ENCODE measurements around the gene KRTAP10-9. TPM values are rescaled to one million over a fixed set of nuclear protein-coding genes. Genes with fewer than 3 reads are reported as not detected.
"Not testable (repeated sequence)": the region's sequence is repeated elsewhere in the genome, so short reads cannot be mapped to it uniquely, and the experiment has no call there.

Gene KRTAP10-9
- total and polyA plus RNA-seq, 2 experiments from 2014 or later, result not detected

DNA sequence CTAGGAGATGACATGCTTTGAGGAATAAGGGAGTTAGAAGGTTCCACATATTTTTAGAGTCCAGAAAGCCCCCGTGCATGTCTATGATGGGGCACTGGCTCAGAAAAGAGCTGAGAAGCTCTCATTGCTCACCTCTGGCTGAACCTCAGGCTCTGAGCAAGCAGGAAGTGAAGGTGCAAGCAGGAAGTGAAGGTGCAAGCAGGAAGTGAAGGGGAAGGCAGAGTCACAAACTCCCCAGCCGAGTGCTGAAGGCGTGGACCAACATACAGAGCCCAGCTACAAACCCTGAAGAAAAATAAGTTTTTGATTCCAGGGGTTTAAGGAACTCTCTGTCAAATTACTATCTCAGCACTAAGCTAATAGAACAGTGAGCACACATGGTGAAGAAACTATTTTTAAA is 8.0 kb upstream of the KRTAP10-9 start:
- DNase-seq (ENCODE audit: low read depth in 1 of 2, low spot score in 1 of 2), result no peak
- Histone ChIP-seq H3K4me3 (no peak overlapping the region), H3K27me3 (no peaks in the 10 kb centered on the region), H3K9me3 (ENCODE audit: low read depth) (no peaks in the 10 kb centered on the region), H3K4me1 (ENCODE audit: low read depth) (no peaks in the 10 kb centered on the region), H3K36me3 (no peaks in the 10 kb centered on the region), H3K27ac (no peak overlapping the region)
- TF ChIP-seq, protein P1, sequence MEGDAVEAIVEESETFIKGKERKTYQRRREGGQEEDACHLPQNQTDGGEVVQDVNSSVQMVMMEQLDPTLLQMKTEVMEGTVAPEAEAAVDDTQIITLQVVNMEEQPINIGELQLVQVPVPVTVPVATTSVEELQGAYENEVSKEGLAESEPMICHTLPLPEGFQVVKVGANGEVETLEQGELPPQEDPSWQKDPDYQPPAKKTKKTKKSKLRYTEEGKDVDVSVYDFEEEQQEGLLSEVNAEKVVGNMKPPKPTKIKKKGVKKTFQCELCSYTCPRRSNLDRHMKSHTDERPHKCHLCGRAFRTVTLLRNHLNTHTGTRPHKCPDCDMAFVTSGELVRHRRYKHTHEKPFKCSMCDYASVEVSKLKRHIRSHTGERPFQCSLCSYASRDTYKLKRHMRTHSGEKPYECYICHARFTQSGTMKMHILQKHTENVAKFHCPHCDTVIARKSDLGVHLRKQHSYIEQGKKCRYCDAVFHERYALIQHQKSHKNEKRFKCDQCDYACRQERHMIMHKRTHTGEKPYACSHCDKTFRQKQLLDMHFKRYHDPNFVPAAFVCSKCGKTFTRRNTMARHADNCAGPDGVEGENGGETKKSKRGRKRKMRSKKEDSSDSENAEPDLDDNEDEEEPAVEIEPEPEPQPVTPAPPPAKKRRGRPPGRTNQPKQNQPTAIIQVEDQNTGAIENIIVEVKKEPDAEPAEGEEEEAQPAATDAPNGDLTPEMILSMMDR (IDR thresholded peaks at IDR 0.05; ENCODE audit: low read depth, low read length), result no peak

DNA sequence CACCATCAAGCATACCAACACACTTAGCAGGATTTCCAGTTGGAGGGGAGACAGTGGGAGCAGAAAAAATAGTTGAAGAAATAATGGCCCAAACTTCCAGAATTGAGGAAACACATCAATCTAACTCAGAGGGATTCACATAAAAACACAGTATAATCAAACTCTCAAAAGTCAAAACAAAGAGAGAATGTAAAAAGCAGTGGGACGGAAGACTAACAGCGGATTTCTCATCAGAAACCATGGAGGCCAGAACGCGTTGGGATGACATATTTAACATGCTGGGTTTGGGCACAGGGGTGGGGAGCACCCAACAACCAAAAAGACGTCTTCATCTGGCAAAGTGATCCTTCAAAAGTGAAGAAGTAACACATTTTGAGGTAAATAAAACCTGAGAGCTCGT is 7.0 kb upstream of the KRTAP10-9 start:
- TF ChIP-seq, protein P1 (IDR thresholded peaks at IDR 0.05; ENCODE audit: low read depth, low read length), result no peak
- H3K36me3 ChIP-seq, result no peaks in the 10 kb centered on the region
- no peak overlapping the region for H3K27ac ChIP-seq
- no peaks in the 10 kb centered on the region for H3K27me3 ChIP-seq
- no peaks in the 10 kb centered on the region for H3K9me3 ChIP-seq (ENCODE audit: low read depth)
- no peaks in the 10 kb centered on the region for H3K4me1 ChIP-seq (ENCODE audit: low read depth)
- DNase-seq (ENCODE audit: low read depth in 1 of 2, low spot score in 1 of 2), result no peak
- no peak overlapping the region for H3K4me3 ChIP-seq

DNA sequence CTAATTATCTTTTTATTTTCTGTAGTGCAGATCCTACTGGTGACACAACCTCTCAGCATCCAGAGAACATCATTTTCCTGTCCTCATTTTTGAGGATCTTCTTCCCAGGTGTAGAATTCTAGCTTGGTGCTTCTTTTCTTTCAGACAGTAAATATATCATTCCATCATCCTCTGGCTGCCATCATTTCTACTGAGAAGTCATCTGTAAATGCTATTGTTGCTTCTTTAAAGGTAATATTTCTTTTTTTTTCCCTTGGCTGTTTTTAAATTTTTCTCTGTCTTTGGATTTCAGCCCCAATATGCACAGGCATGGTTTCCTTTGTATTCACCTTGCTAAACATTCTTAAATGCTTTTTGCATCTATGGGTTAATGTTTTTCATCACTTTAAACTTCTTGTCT is 3.3 kb upstream of the KRTAP10-9 start:
- Histone ChIP-seq H3K36me3 (no peaks in the 10 kb centered on the region), H3K27me3 (no peaks in the 10 kb centered on the region), H3K27ac (no peak overlapping the region), H3K4me3 (no peak overlapping the region), H3K4me1 (ENCODE audit: low read depth) (no peaks in the 10 kb centered on the region), H3K9me3 (ENCODE audit: low read depth) (no peaks in the 10 kb centered on the region)
- DNase-seq (ENCODE audit: low read depth in 1 of 2, low spot score in 1 of 2), result no peak
- TF ChIP-seq, protein P1 (IDR thresholded peaks at IDR 0.05; ENCODE audit: low read depth, low read length), result no peak

DNA sequence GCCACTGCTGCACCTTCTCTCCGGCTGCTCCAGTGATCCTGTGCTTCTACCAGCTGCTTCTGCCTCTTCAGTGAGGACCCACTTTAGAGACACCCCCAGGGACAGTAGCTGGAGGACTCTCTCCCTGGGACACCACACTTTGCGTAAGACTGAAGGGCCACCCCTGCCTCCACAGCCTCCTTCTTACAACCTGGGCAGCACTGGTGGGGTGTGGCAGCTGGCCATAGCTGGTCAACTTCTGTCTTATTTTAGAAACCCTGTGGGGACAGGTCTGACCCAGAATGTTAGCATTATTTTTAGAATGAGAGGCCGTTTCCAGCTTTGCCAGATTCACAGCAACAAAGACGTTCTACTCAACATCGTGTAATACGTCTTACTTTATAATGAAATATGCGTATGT is 1.1 kb upstream of the KRTAP10-9 start:
- TF ChIP-seq, protein P1 (IDR thresholded peaks at IDR 0.05; ENCODE audit: low read depth, low read length), result no peak
- H3K27ac ChIP-seq, result no peak overlapping the region
- H3K27me3 ChIP-seq, result no peaks in the 10 kb centered on the region
- no peaks in the 10 kb centered on the region for H3K36me3 ChIP-seq
- no peak for DNase-seq (ENCODE audit: low read depth in 1 of 2, low spot score in 1 of 2)
- H3K9me3 ChIP-seq (ENCODE audit: low read depth), result no peaks in the 10 kb centered on the region
- H3K4me3 ChIP-seq, result no peak overlapping the region
- H3K4me1 ChIP-seq (ENCODE audit: low read depth), result no peaks in the 10 kb centered on the region

DNA sequence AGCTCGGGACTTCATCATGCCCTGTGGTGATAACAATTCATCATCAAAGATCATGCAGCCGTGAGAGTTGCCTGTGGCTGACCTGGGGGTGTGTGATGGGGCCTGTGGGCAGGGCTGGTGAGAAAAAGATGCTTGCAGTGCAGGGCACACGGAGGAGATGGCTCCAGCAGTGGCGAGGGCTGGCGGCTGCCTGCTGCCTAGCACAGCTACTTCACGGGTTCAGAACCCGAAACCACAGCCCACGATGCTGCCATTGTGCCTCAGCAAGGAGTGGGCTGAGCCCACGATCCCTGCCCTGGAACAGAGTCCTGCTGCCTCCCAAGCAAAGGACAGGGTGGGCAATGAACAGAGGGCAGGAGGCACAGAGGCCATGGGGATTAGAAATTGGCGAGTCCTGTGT is 631 bp upstream of the KRTAP10-9 start:
- Histone ChIP-seq H3K4me1 (ENCODE audit: low read depth) (no peaks in the 10 kb centered on the region), H3K27me3 (no peaks in the 10 kb centered on the region), H3K9me3 (ENCODE audit: low read depth) (no peaks in the 10 kb centered on the region), H3K36me3 (no peaks in the 10 kb centered on the region), H3K4me3 (no peak overlapping the region), H3K27ac (no peak overlapping the region)
- no peak for DNase-seq (ENCODE audit: low read depth in 1 of 2, low spot score in 1 of 2)
- TF ChIP-seq, protein P1 (IDR thresholded peaks at IDR 0.05; ENCODE audit: low read depth, low read length), result no peak

DNA sequence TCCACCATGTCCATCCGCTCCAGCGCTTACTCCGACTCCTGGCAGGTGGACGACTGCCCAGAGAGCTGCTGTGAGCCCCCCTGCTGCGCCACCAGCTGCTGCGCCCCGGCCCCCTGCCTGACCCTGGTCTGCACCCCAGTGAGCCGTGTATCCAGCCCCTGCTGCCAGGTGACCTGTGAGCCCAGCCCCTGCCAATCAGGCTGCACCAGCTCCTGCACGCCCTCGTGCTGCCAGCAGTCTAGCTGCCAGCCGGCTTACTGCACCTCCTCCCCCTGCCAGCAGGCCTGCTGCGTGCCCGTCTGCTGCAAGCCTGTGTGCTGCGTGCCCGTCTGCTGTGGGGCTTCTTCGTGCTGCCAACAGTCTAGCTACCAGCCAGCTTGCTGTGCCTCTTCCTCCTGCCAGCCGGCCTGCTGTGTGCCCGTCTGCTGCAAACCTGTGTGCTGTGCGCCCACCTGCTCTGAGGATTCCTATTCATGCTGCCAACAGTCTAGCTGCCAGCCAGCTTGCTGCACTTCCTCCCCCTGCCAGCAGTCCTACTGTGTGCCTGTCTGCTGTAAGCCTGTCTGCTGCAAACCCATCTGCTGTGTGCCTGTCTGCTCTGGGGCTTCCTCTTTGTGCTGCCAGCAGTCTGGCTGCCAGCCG is 409 bp downstream of the KRTAP10-9 start:
- not testable (repeated sequence) for DNase-seq (ENCODE audit: low read depth in 1 of 2, low spot score in 1 of 2); H3K4me1 ChIP-seq (ENCODE audit: low read depth); H3K27ac ChIP-seq; H3K27me3 ChIP-seq; H3K4me3 ChIP-seq; H3K36me3 ChIP-seq; H3K9me3 ChIP-seq (ENCODE audit: low read depth)

DNA sequence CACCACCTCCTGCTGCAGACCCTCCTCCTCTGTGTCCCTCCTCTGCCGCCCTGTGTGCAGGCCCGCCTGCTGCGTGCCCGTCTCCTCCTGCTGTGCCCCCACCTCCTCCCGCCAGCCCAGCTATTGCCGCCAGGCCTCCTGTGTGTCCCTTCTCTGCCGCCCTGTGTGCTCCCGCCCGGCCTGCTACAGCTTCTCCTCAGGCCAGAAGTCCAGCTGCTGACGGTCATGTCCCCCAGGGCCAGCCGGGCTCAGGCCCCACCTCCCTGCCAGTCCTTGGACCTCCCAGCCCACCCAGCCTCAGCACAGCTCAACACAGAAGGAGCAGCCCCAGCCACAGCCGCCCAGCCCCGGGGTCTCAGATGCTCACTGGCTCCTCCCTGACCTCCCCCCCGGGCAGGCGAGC is 939 bp downstream of the KRTAP10-9 start:
- not testable (repeated sequence) for H3K36me3 ChIP-seq; DNase-seq (ENCODE audit: low read depth in 1 of 2, low spot score in 1 of 2); H3K4me1 ChIP-seq (ENCODE audit: low read depth); H3K9me3 ChIP-seq (ENCODE audit: low read depth); H3K27me3 ChIP-seq; H3K4me3 ChIP-seq; H3K27ac ChIP-seq
